ENCODE data around the gene MAP3K7. TPM values are rescaled to one million over a fixed set of nuclear protein-coding genes. Genes with fewer than 3 reads are reported as not detected.

MAP3K7 gene
- total and polyA plus RNA-seq, 2 experiments from 2014 or later: 21.5 to 40.3 TPM

- no peaks in the 10 kb centered on the region for H3K27me3 ChIP-seq
- DNase-seq (ENCODE audit: low spot score): no peak
- H3K36me3 ChIP-seq (replicated peaks; ENCODE audit: insufficient read depth, low read depth): no peaks in the 10 kb centered on the region
- no peaks in the 10 kb centered on the region for H3K79me2 ChIP-seq
- H4K20me1 ChIP-seq (ENCODE audit: insufficient read depth, poor library complexity, severe bottlenecking): no peaks in the 10 kb centered on the region
- H3K4me2 ChIP-seq: no peak overlapping the region
- H3K9me3 ChIP-seq (ENCODE audit: low read depth): no peaks in the 10 kb centered on the region
- TF ChIP-seq EZH2 (IDR thresholded peaks at IDR 0.05; ENCODE audit: borderline replicate concordance) (no peak), EZH2phosphoT487 (IDR thresholded peaks at IDR 0.05; ENCODE audit: low read depth, severe bottlenecking, unreplicated experiment) (no peak), CTCF (IDR thresholded peaks at IDR 0.05; ENCODE audit: poor library complexity) (no peak)
- WGBS (ENCODE audit: low lambda C conversion rate, missing lambda C conversion rate): 36% methylated on average over 5 of the region's 5 CpGs
- H3K27ac ChIP-seq: no peak overlapping the region
- H2AFZ ChIP-seq: no peak overlapping the region
- no peak overlapping the region for H3K4me3 ChIP-seq
- H3K4me1 ChIP-seq (ENCODE audit: insufficient read depth): no peaks in the 10 kb centered on the region
- H3K9me2 ChIP-seq (replicated peaks; ENCODE audit: insufficient read depth): no peaks in the 10 kb centered on the region
Observed at GRCh38 chr6:90484903-90485302, 102.0 kb downstream of the MAP3K7 start.

- Histone ChIP-seq H3K27me3 (no peaks in the 10 kb centered on the region), H3K79me2 (no peaks in the 10 kb centered on the region), H3K9me2 (replicated peaks; ENCODE audit: insufficient read depth) (no peaks in the 10 kb centered on the region), H3K4me3 (no peak overlapping the region), H4K20me1 (ENCODE audit: insufficient read depth, poor library complexity, severe bottlenecking) (no peaks in the 10 kb centered on the region), H3K27ac (no peak overlapping the region), H3K4me2 (no peak overlapping the region), H2AFZ (no peak overlapping the region), H3K4me1 (ENCODE audit: insufficient read depth) (no peaks in the 10 kb centered on the region), H3K9me3 (ENCODE audit: low read depth) (no peaks in the 10 kb centered on the region), H3K36me3 (replicated peaks; ENCODE audit: insufficient read depth, low read depth) (no peaks in the 10 kb centered on the region)
- DNase-seq (ENCODE audit: low spot score): no peak
- TF ChIP-seq CTCF (IDR thresholded peaks at IDR 0.05; ENCODE audit: poor library complexity) (no peak), EZH2phosphoT487 (IDR thresholded peaks at IDR 0.05; ENCODE audit: low read depth, severe bottlenecking, unreplicated experiment) (no peak), EZH2 (IDR thresholded peaks at IDR 0.05; ENCODE audit: borderline replicate concordance) (no peak)
- 61% methylated on average over 3 of the region's 3 CpGs for WGBS (ENCODE audit: low lambda C conversion rate, missing lambda C conversion rate)
Observed at GRCh38 chr6:90484385-90484784, 102.5 kb downstream of the MAP3K7 start.

- no peak for TF ChIP-seq CTCF (IDR thresholded peaks at IDR 0.05; ENCODE audit: poor library complexity)
- no peak for TF ChIP-seq EZH2phosphoT487 (IDR thresholded peaks at IDR 0.05; ENCODE audit: low read depth, severe bottlenecking, unreplicated experiment)
- no peak for TF ChIP-seq EZH2 (IDR thresholded peaks at IDR 0.05; ENCODE audit: borderline replicate concordance)
- WGBS (ENCODE audit: low lambda C conversion rate, missing lambda C conversion rate): 90% methylated on average over 9 of the region's 9 CpGs
- no peak overlapping the region for H2AFZ ChIP-seq
- H3K27ac ChIP-seq: no peak overlapping the region
- H3K9me3 ChIP-seq (ENCODE audit: low read depth): no peaks in the 10 kb centered on the region
- no peaks in the 10 kb centered on the region for H3K79me2 ChIP-seq
- no peak overlapping the region for H3K4me2 ChIP-seq
- H3K9me2 ChIP-seq (replicated peaks; ENCODE audit: insufficient read depth): no peaks in the 10 kb centered on the region
- no peak overlapping the region for H3K4me3 ChIP-seq
- no peaks in the 10 kb centered on the region for H4K20me1 ChIP-seq (ENCODE audit: insufficient read depth, poor library complexity, severe bottlenecking)
- peaks cover 2% of the 10 kb centered on the region for H3K4me1 ChIP-seq (ENCODE audit: insufficient read depth)
- no peaks in the 10 kb centered on the region for H3K27me3 ChIP-seq
- H3K36me3 ChIP-seq (replicated peaks; ENCODE audit: insufficient read depth, low read depth): no peaks in the 10 kb centered on the region
- no peak for DNase-seq (ENCODE audit: low spot score)
Observed at GRCh38 chr6:90483956-90484355, 102.9 kb downstream of the MAP3K7 start.

All from hepatocyte (in vitro differentiated cells).